Right atrium auricular region (tissue), 2 donors: Measurements from ENCODE around the gene C20orf96. TPM values are rescaled to one million over a fixed set of nuclear protein-coding genes. Genes with fewer than 3 reads are reported as not detected.

Experiments
- DNase-seq: peaks from one replicate; pipeline ENCODE4 v3.0.0-alpha.2; 2019; ENCODE audit warnings: low spot score
- H3K27ac ChIP-seq, 2 donors: fragments of 200-600 bp; sonication (generic); 1 replicate in 1 of 2; 2 replicates in 1 of 2; pipeline ENCODE4 v1.5.1; 2016 to 2019
- H3K27me3 ChIP-seq, 2 donors: fragments of 200-600 bp; sonication (generic); one replicate each; pipeline versions ENCODE4 v1.5.1 to v1.6.0; 2017 to 2019
- H3K36me3 ChIP-seq: fragments of 200-600 bp; sonication (generic); one replicate; pipeline ENCODE4 v1.5.1; 2016
- H3K4me1 ChIP-seq, 2 donors: fragments of 200-600 bp; sonication (generic); one replicate each; pipeline versions ENCODE4 v1.5.1 to v1.6.0; 2017 to 2019
- H3K4me3 ChIP-seq, 2 donors: fragments of 200-600 bp; sonication (generic); 1 replicate in 1 of 2; 2 replicates in 1 of 2; pipeline ENCODE4 v1.5.1; 2017 to 2019; ENCODE audit warnings: mild to moderate bottlenecking in 1 of 2, moderate library complexity in 1 of 2
- H3K9me3 ChIP-seq, 2 donors: fragments of 200-600 bp; sonication (generic); one replicate each; pipeline ENCODE4 v1.5.1; 2019
- total RNA-seq, 2 donors: library from RNA; depleted of rRNA; stranded (reverse); fragments of >200 nt; gene quantifications; one replicate each; pipeline ENCODE4 v1.1.0, GENCODE V29; 2016
- TF ChIP-seq, protein P1 (sequence below), 2 donors: fragments of 200-600 bp; sonication (generic); IDR thresholded peaks; one replicate each; pipeline ENCODE4 v1.5.1; 2019; ENCODE audit warnings: antibody characterized with exemption in 2 of 2

Gene C20orf96
- total RNA-seq, 2 donors from 2014 or later: 2.4 to 3.4 TPM

DNA sequence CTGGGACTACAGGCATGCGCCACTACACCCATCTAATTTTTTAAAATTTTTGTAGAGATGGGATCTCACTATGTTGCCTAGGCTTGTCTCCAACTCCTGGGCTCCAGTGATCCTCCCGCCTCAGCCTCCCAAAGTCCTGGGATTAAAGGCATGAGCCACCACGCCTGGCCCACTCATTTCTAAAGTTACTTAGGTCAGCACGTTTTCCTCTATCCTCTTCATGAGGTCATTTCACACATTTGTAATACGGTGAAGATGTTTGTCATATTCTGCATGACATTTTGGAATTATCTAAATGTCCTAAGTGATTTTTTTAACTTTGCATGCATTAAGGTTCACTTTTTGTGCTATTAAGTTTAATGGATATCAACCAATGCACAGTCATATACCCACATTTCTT, 22.9 kb upstream of the C20orf96 start:
- peaks cover 0 to 16% of the 10 kb centered on the region in 2 donors for H3K4me1 ChIP-seq
- no peaks in the 10 kb centered on the region for H3K9me3 ChIP-seq
- H3K27ac ChIP-seq: no peak overlapping the region
- no peaks in the 10 kb centered on the region for H3K36me3 ChIP-seq
- no peak for DNase-seq
- H3K27me3 ChIP-seq: no peaks in the 10 kb centered on the region
- TF ChIP-seq, protein P1, sequence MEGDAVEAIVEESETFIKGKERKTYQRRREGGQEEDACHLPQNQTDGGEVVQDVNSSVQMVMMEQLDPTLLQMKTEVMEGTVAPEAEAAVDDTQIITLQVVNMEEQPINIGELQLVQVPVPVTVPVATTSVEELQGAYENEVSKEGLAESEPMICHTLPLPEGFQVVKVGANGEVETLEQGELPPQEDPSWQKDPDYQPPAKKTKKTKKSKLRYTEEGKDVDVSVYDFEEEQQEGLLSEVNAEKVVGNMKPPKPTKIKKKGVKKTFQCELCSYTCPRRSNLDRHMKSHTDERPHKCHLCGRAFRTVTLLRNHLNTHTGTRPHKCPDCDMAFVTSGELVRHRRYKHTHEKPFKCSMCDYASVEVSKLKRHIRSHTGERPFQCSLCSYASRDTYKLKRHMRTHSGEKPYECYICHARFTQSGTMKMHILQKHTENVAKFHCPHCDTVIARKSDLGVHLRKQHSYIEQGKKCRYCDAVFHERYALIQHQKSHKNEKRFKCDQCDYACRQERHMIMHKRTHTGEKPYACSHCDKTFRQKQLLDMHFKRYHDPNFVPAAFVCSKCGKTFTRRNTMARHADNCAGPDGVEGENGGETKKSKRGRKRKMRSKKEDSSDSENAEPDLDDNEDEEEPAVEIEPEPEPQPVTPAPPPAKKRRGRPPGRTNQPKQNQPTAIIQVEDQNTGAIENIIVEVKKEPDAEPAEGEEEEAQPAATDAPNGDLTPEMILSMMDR (IDR thresholded peaks at IDR 0.05): no peak
- H3K4me3 ChIP-seq: no peak overlapping the region

DNA sequence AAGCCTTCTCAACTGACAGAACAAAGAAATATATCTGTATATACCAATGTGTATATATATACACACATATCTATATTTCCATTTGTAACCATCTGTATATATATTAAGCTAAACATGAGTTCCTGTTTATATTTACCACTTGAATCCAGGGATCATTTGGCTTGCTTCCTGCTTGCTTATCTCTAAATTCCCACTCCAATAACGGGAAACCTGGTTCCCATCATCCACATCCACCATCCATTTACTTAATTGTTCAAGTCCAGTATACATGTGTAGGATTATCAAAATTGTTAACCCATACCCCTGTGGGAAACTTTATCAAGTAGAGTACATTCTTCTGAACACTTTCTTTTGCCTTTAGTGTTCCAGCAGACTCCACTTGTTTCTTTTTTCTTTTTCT, 22.3 kb upstream of the C20orf96 start:
- peaks cover 0 to 16% of the 10 kb centered on the region in 2 donors for H3K4me1 ChIP-seq
- no peak for DNase-seq
- no peaks in the 10 kb centered on the region for H3K9me3 ChIP-seq
- no peak overlapping the region for H3K4me3 ChIP-seq
- no peak overlapping the region for H3K27ac ChIP-seq
- H3K27me3 ChIP-seq: no peaks in the 10 kb centered on the region
- TF ChIP-seq, protein P1 (IDR thresholded peaks at IDR 0.05): no peak
- H3K36me3 ChIP-seq: no peaks in the 10 kb centered on the region

- Histone ChIP-seq H3K27ac (no peak overlapping the region), H3K4me3 (no peak overlapping the region), H3K27me3 (no peaks in the 10 kb centered on the region), H3K9me3 (no peaks in the 10 kb centered on the region), H3K36me3 (no peaks in the 10 kb centered on the region), H3K4me1 (peaks cover 0 to 16% of the 10 kb centered on the region in 2 donors)
- TF ChIP-seq, protein P1 (IDR thresholded peaks at IDR 0.05): no peak
- no peak for DNase-seq
Observed at GRCh38 chr20:312067-312466, 21.5 kb upstream of the C20orf96 start.

DNA sequence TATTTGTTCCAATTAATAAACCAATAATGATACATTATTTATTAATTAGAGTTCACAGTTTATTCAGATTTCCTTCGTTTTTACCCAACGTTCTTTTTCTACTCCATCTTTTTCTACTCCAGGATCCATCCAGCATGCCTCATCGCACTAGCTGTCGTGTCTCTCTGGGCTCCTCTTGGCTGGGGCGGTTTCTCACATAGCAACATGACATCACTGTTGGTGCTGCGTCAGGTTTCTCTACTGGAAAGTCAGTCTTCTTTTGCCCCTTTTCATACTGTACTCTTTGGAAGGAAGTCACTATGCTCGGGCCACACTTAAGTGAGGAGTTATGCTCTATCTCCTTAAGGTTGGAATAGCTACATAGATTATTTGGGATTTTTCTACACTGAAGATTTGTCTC, 21.1 kb upstream of the C20orf96 start:
- no peaks in the 10 kb centered on the region for H3K27me3 ChIP-seq
- H3K4me1 ChIP-seq: peaks cover 0 to 16% of the 10 kb centered on the region in 2 donors
- TF ChIP-seq, protein P1 (IDR thresholded peaks at IDR 0.05): no peak
- H3K9me3 ChIP-seq: no peaks in the 10 kb centered on the region
- no peak overlapping the region for H3K27ac ChIP-seq
- H3K36me3 ChIP-seq: no peaks in the 10 kb centered on the region
- H3K4me3 ChIP-seq: no peak overlapping the region
- DNase-seq: no peak

DNA sequence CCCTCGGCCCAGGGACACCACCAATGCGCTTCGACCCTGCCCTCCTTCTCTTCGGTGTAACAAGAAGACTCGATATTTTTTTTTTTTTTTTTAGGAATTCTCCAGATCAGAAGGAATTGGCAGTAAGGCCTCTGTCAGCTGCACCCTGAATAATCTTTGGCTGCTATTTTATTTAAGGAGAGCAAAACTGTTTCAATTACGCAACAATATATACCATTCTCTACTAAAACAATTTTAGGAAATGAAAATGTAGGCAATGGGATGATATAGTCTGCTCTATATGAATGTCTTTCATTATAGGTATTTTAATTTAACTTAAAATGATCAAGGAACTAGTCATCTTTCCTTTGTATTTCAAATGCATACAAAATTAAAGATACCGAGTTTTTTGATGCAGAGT, 20.1 kb upstream of the C20orf96 start:
- Histone ChIP-seq H3K27ac (peak overlapping the region; percentile 78 to 92), H3K4me1 (peaks cover 0 to 16% of the 10 kb centered on the region in 2 donors), H3K36me3 (no peaks in the 10 kb centered on the region), H3K4me3 (peak overlapping the region; percentile 52 to 57), H3K9me3 (no peaks in the 10 kb centered on the region), H3K27me3 (no peaks in the 10 kb centered on the region)
- DNase-seq: no peak
- TF ChIP-seq, protein P1 (IDR thresholded peaks at IDR 0.05): no peak
